NCI-H2227 treated with DMSO at 0.1 percent for 48 hours (cell line): ENCODE results near the gene CPO.

ENCODE experiments used
- DNase-seq: peaks from one replicate; lab custom pipeline; 2025; lab: John Stamatoyannopoulos, UW

The CPO gene

DNA sequence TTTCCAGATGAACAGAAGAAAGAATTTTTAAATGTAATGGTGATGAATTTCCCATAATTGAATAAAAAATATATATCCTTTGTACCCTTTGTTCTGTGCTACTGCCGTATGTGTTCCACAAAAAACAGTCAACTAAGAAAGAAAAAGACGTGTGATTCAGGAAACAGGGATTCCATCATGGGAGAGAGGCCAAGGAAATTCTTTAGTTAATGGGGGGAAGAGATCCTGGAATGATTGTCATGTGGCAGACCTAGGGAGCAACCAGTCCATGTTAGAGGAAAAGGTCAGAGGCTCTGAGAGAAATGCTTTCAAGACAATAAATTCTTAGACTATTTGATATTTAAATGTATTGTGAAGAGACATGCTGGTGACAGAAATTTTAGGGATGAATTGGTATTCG is 76.6 kb downstream of the CPO start:
- DNase-seq: no peak
